ENCODE data around the gene S100PBP. TPM values are rescaled to one million over a fixed set of nuclear protein-coding genes. Genes with fewer than 3 reads are reported as not detected.

S100PBP gene
- total RNA-seq, 2 experiments from 2014 or later, result 26.1 to 31.2 TPM

DNA sequence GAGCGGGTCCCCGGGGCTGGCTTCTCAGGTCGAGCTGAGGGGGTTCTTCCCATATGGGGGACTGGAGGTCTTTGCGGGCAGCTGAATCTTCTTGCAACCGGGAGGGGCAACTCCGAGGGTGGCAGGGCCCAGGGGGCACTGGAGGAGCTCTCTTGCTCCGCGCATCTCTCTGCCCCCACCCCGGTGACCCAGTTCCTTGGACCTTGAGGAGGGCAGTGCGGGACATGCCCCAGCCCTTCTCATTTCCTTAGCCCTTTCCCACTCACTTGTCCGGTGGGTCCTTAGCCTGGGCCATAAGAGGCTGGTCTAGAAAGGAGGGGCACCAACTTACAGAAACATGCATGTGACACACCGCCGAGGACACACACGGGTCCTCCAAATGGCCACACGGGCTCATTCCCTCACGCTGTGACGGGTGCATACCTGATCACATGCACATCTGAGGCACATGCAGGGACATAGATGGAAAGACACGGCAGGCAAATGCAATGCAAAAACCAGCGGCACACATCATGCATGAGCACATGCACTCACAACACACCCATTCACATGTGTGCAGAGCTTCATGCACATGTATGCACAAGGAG lies 69.5 kb downstream of the S100PBP start:
- Mint-ChIP-seq H3K27me3 (ENCODE audit: low read depth) (peaks cover 57% of the 10 kb centered on the region), H3K4me1 (ENCODE audit: low read depth) (peaks cover 2% of the 10 kb centered on the region), H3K9me3 (no peaks in the 10 kb centered on the region), H3K27ac (no peak overlapping the region), H3K4me3 (no peak overlapping the region), H3K36me3 (ENCODE audit: low read depth) (no peaks in the 10 kb centered on the region)
- CTCF ChIA-PET, result interaction anchor here (0.6 to 1.2 kb wide), 4 partner anchors 8 to 366 kb away, joined by 3 to 4 read pairs (median 3); no protein-coding TSS in a partner anchor
- no peak for DNase-seq
- intact Hi-C loops (cut with micrococcal nuclease), result no loop called here

DNA sequence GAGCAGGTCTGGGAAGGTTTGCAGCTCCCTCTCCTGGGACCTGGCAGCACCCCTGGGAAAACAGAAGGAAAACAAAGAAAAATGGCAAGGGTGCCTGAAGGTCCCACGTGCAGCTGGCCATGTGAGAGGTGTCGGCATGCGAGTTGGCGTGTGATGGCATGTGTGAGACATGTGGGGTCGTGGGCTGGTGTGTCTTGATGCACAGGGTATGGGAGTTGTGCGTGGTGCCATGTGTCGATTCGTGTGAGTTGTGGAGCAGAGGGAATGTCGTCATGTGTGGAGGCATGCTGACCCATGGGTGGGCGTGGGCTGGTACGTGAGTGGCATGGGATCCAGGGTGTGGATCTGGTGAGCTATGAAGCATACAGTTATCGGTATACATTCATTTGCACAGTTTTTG lies 70.2 kb downstream of the S100PBP start:
- no peak for DNase-seq
- no peaks in the 10 kb centered on the region for H3K9me3 Mint-ChIP-seq
- intact Hi-C loops (cut with micrococcal nuclease), result no loop called here
- CTCF ChIA-PET, result no interaction called here
- peaks cover 7% of the 10 kb centered on the region for H3K4me1 Mint-ChIP-seq (ENCODE audit: low read depth)
- peaks cover 64% of the 10 kb centered on the region for H3K27me3 Mint-ChIP-seq (ENCODE audit: low read depth)
- H3K27ac Mint-ChIP-seq, result peak overlapping the region; percentile 6
- no peaks in the 10 kb centered on the region for H3K36me3 Mint-ChIP-seq (ENCODE audit: low read depth)
- no peak overlapping the region for H3K4me3 Mint-ChIP-seq

DNA sequence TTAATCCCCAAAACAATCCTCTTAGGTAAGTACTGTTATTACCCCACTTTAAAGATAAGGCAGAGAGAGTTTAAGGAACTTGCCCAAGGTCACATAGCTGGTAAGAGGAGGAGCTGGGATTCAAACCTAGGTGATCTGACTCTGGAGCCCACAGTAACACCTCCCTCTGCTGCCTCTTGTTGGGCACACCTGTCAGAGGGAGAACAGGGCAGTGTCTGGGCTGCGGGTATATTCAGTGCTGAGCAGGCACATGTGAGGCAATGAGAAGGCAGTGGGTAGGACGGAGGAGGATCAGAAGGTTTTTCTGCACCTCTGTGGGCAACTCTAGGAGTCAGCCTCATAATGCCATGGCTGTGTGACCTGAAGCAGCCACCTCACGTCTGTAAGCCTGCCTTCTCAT lies 70.7 kb downstream of the S100PBP start:
- CTCF ChIA-PET, result no interaction called here
- Mint-ChIP-seq H3K27ac (no peak overlapping the region), H3K4me3 (no peak overlapping the region), H3K36me3 (ENCODE audit: low read depth) (no peaks in the 10 kb centered on the region), H3K9me3 (no peaks in the 10 kb centered on the region), H3K4me1 (ENCODE audit: low read depth) (peaks cover 8% of the 10 kb centered on the region), H3K27me3 (ENCODE audit: low read depth) (peaks cover 66% of the 10 kb centered on the region)
- no peak for DNase-seq
- intact Hi-C loops (cut with micrococcal nuclease), result no loop called here

DNA sequence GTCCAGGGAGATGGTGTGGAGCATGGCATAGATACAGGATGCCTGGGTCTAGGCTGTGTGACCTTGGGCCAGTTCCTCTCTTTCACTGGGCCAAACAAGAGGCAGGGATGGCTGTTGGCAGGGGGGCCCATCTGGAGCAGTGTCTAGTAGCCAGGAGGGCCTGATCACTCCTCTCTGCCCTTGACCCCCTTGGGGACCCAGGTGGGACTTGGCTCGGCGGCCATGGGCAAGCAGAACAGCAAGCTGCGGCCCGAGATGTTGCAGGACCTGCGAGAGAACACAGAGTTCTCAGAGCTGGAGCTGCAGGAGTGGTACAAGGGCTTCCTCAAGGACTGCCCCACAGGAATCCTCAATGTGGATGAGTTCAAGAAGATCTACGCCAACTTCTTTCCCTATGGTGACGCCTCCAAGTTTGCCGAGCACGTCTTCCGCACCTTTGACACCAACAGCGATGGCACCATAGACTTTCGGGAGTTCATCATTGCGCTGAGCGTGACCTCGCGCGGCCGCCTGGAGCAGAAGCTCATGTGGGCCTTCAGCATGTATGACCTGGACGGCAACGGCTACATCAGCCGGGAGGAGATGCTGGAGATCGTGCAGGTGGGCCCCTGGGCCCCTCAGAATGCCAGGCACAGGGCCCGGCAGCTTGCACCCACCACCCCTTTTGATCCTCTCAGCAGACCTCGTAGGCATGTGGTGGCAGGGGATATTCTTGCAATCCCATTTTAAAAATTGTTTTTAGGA lies 71.4 kb downstream of the S100PBP start:
- no peak overlapping the region for H3K4me3 Mint-ChIP-seq
- peaks cover 9% of the 10 kb centered on the region for H3K4me1 Mint-ChIP-seq (ENCODE audit: low read depth)
- H3K36me3 Mint-ChIP-seq (ENCODE audit: low read depth), result no peaks in the 10 kb centered on the region
- CTCF ChIA-PET, result interaction anchor here (0.6 kb wide), 1 partner anchor 225 kb away, joined by 8 read pairs; no protein-coding TSS in a partner anchor
- intact Hi-C loops (cut with micrococcal nuclease), result no loop called here
- peaks cover 66% of the 10 kb centered on the region for H3K27me3 Mint-ChIP-seq (ENCODE audit: low read depth)
- no peak for DNase-seq
- H3K27ac Mint-ChIP-seq, result no peak overlapping the region
- no peaks in the 10 kb centered on the region for H3K9me3 Mint-ChIP-seq

DNA sequence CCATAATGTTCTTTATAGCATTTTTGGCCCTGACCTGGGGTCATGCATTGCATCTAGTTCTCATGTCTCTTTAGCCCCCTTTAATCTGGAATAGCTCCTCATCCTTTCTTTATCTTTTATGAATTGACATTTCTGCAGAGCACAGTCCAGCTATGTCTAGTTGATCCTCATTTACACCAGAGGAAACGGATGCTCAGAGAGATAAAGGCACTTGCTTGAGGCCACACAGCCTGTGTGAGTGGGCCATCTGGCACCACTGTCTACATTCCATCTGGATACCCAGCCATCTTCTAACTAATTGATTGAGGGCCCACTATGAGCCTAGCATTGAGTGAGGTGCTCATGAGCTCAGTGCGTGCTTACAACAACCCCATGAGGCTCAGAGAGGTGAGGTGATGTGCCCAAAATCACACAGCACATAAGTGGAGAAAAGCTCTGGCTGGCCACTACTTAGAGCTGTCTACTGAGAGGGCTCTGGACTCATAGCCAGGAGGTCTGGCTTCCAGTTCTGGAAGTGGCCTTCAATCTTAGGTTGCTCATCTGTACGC lies 72.4 kb downstream of the S100PBP start:
- CTCF ChIA-PET, result interaction anchor here (0.6 kb wide), 1 partner anchor 224 kb away, joined by 8 read pairs; no protein-coding TSS in a partner anchor
- peaks cover 10% of the 10 kb centered on the region for H3K4me1 Mint-ChIP-seq (ENCODE audit: low read depth)
- intact Hi-C loops (cut with micrococcal nuclease), result no loop called here
- no peaks in the 10 kb centered on the region for H3K9me3 Mint-ChIP-seq
- H3K27me3 Mint-ChIP-seq (ENCODE audit: low read depth), result peaks cover 62% of the 10 kb centered on the region
- DNase-seq, result no peak
- H3K4me3 Mint-ChIP-seq, result no peak overlapping the region
- H3K27ac Mint-ChIP-seq, result no peak overlapping the region
- no peaks in the 10 kb centered on the region for H3K36me3 Mint-ChIP-seq (ENCODE audit: low read depth)

DNA sequence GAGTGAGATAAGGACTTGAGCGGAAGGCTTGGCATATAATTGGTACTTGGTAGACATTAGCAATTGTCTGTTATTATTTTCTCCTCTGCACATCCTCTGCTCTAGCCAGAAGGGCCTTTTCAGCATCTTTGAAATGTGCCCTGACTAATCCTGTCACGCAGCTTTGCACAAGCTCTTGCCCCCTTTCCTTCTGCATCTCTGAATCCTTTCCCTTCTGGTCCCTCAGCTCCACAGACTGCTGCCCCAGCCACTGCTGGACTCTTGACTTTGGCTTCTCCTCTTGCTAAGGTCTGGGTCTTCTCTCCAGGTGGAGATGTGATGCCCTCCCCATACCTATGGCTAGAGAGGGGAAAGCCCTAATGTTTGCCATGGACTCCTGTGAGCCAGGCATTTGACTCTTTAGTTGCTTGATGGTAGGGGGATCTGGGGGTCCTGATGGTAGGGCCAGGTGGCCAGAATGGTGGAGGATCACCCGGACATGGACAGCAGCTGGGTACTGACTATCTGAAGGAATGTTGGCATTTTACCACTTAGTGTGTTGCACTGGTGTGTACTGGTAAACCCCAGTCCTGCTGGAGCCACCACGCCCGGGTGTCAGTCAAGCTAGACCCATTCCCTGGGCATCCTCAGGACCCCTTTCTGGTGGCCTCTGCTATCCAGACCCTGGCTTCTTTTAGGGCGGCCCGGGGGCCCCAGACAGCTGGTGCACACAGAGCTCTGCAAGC lies 73.2 kb downstream of the S100PBP start:
- CTCF ChIA-PET, result interaction anchor here (1.0 kb wide), 2 partner anchors 10 to 19 kb away, joined by 3 to 5 read pairs; no protein-coding TSS in a partner anchor
- intact Hi-C loops (cut with micrococcal nuclease), result no loop called here
- Mint-ChIP-seq H3K27ac (no peak overlapping the region), H3K9me3 (no peaks in the 10 kb centered on the region), H3K36me3 (ENCODE audit: low read depth) (no peaks in the 10 kb centered on the region), H3K4me1 (ENCODE audit: low read depth) (peaks cover 7% of the 10 kb centered on the region), H3K4me3 (no peak overlapping the region), H3K27me3 (ENCODE audit: low read depth) (peaks cover 54% of the 10 kb centered on the region)
- DNase-seq, result no peak

DNA sequence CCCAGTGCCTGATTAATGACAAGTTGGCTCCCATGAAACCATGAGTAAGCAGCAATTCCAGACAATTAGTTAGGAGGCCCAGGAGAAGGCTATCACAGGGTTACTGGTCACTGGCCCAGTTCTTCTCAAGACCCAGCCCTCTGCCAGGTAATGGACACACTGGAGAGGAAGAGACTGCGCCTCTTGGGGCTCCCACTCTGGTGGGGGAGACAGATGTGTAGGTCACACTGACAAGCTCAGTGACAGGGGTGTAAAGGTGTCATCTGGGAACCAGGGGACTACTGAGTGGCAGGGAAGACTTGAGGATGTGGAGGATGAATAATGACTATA lies 73.8 kb downstream of the S100PBP start:
- no peak overlapping the region for H3K27ac Mint-ChIP-seq
- H3K4me1 Mint-ChIP-seq (ENCODE audit: low read depth), result peaks cover 7% of the 10 kb centered on the region
- intact Hi-C loops (cut with micrococcal nuclease), result no loop called here
- H3K4me3 Mint-ChIP-seq, result no peak overlapping the region
- no peaks in the 10 kb centered on the region for H3K9me3 Mint-ChIP-seq
- H3K36me3 Mint-ChIP-seq (ENCODE audit: low read depth), result no peaks in the 10 kb centered on the region
- CTCF ChIA-PET, result interaction anchor here (1.0 to 1.8 kb wide), 4 partner anchors 11 to 29 kb away, joined by 3 to 5 read pairs (median 4); no protein-coding TSS in a partner anchor
- peaks cover 55% of the 10 kb centered on the region for H3K27me3 Mint-ChIP-seq (ENCODE audit: low read depth)
- DNase-seq, result no peak

DNA sequence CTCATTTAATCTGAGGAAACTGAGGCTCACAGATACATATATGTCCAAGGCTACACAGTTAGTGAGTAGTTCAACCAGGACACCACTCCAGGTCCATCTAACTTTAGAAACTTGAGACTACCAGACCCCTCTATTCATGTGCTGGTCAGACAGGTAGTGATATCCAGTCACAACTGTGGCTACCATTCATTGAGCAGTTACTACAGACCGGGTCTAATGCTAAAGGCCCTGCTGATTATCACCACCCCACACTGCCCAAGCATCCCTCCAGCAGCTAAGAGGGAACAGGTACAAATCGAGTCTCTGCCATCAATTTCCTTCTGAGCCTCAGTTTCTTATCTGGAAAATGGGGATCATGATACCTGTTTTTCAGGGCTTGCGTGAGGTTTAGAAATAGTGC lies 74.2 kb downstream of the S100PBP start:
- Mint-ChIP-seq H3K27ac (no peak overlapping the region), H3K4me3 (no peak overlapping the region), H3K36me3 (ENCODE audit: low read depth) (no peaks in the 10 kb centered on the region), H3K9me3 (no peaks in the 10 kb centered on the region), H3K4me1 (ENCODE audit: low read depth) (peaks cover 7% of the 10 kb centered on the region), H3K27me3 (ENCODE audit: low read depth) (peaks cover 57% of the 10 kb centered on the region)
- intact Hi-C loops (cut with micrococcal nuclease), result no loop called here
- no peak for DNase-seq
- CTCF ChIA-PET, result interaction anchor here (1.0 to 1.9 kb wide), 9 partner anchors 11 to 579 kb away, joined by 3 to 10 read pairs (median 4); no protein-coding TSS in a partner anchor

DNA sequence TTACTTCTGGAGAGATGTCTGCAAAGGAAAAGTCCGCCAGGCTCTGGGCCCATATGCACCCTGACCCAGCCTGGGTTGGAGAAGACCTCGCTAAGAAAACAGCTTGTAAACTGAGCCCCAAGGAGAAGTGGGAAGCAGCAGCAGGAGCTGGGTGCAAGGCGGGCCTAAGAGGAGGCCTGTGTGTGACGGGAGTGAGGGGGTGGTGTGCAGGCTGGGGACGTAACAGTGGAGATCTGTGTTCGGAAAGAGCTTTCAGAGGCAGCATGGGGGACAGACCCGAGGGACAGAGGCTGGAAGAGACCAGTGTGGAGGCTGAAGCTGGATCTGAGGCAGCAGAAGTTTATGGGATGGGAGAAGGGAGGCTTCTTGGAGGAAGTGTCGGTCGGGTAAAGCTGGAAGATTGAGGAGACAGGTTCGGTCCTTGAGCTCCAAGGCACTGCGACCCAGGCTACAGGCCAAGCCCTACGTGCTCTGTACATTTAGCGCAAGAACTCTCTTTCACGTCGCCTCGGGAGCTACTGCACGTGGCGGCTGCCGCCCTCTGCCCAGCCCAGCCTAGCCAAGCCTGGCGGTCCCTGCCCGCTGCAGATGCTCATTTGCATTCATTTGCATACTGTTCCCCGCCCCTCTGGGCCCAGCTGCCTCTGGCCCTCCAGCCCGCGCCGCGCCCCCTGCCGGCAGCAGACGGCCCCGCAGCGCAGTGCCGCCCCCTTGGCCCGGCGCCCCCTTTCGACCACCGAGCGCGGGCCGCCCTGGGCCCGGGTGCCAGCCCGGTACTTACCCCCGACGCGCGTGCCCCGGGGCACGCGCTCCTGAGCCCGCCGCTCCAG lies 75.1 kb downstream of the S100PBP start:
- H3K27me3 Mint-ChIP-seq (ENCODE audit: low read depth), result peaks cover 48% of the 10 kb centered on the region
- H3K27ac Mint-ChIP-seq, result no peak overlapping the region
- CTCF ChIA-PET, result interaction anchor here (0.5 to 1.9 kb wide), 12 partner anchors 9 to 579 kb away, joined by 3 to 10 read pairs (median 4); no protein-coding TSS in a partner anchor
- peak overlapping the region; percentile 14 for H3K4me3 Mint-ChIP-seq
- H3K36me3 Mint-ChIP-seq (ENCODE audit: low read depth), result no peaks in the 10 kb centered on the region
- peak; percentile 47 for DNase-seq
- H3K4me1 Mint-ChIP-seq (ENCODE audit: low read depth), result peaks cover 7% of the 10 kb centered on the region
- H3K9me3 Mint-ChIP-seq, result no peaks in the 10 kb centered on the region
- intact Hi-C loops (cut with micrococcal nuclease), result no loop called here

DNA sequence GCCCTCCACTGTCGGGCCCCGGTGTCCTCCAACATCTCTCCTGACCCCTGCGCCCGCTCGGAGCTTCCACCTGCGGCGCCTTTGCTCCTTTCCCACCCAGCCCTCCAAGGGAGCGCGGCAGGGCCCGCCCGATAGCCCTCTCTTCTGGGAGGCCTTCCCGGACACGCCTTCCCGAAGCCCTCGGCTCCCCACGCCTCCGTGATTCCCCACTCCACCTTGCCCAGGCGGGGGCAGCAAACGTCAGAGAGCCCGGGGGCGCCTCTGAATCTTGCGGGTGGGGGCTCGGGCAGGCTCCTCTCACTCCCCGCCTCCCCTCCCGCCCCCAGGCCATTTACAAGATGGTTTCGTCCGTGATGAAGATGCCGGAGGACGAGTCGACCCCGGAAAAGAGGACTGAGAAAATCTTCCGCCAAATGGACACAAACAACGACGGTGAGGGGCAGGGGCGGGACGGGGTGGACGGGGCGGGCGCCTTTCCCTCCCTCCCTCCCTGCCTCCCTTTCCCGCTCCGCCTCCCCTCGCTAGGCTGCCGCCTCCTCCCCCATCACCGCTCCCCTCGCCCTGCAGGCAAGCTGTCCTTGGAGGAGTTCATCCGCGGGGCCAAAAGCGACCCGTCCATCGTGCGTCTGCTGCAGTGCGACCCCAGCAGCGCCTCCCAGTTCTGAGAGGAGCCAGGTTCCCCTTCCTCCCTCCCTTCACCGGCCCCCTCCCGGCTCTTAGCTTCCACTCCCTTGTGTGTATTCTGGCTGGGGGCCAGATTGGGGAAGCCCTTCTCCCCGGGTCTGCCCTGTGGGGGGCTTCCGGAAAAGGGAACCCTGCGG lies 76.0 kb downstream of the S100PBP start:
- Mint-ChIP-seq H3K36me3 (ENCODE audit: low read depth) (no peaks in the 10 kb centered on the region), H3K4me3 (peak overlapping the region; percentile 48), H3K4me1 (ENCODE audit: low read depth) (peaks cover 7% of the 10 kb centered on the region), H3K27ac (no peak overlapping the region), H3K9me3 (no peaks in the 10 kb centered on the region), H3K27me3 (ENCODE audit: low read depth) (peaks cover 45% of the 10 kb centered on the region)
- peak; percentile 23 for DNase-seq
- CTCF ChIA-PET, result interaction anchor here (0.9 to 1.9 kb wide), 8 partner anchors 9 to 491 kb away, joined by 3 to 10 read pairs (median 3); no protein-coding TSS in a partner anchor
- intact Hi-C loops (cut with micrococcal nuclease), result no loop called here

DNA sequence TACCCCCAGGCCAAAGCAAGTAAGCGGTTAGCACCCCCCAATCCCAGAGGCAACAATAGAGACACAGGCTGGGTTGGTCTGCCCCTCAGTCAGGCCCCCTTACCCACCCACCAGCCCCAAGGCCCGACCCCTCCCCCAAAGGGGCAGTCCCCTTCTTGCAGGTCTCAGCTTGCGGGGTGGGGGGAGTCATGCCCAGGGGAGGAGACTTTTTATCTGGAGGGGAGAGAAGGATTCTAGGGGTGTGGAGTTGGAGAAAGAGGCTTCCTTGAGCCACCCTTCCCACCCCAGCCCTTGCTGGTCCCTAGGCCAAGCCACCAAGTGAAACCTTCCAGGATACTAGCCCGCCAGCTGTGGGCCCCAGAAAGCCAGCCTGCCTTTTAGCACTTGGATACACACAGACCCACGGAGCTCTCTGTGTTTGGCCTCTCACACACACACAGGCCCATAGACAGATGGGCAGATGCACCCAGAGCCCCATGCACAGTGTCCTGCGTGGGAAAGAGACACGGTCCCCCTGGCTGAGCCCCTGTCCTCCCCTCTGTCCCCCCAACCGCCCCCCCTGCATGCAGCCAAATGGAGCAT lies 76.7 kb downstream of the S100PBP start:
- intact Hi-C loops (cut with micrococcal nuclease), result no loop called here
- CTCF ChIA-PET, result interaction anchor here (1.6 kb wide), 1 partner anchor 492 kb away, joined by 3 read pairs; no protein-coding TSS in a partner anchor
- H3K9me3 Mint-ChIP-seq, result no peaks in the 10 kb centered on the region
- H3K4me1 Mint-ChIP-seq (ENCODE audit: low read depth), result peaks cover 7% of the 10 kb centered on the region
- no peaks in the 10 kb centered on the region for H3K36me3 Mint-ChIP-seq (ENCODE audit: low read depth)
- no peak overlapping the region for H3K27ac Mint-ChIP-seq
- H3K4me3 Mint-ChIP-seq, result peak overlapping the region; percentile 43
- peaks cover 44% of the 10 kb centered on the region for H3K27me3 Mint-ChIP-seq (ENCODE audit: low read depth)
- no peak for DNase-seq

All from activated naive CD4-positive, alpha-beta T cell treated with anti-CD3 and anti-CD28 coated beads for 36 hours (primary cell).